Lung (tissue), 12 donors: Measurements from ENCODE around the gene PRLR. TPM values are rescaled to one million over a fixed set of nuclear protein-coding genes. Genes with fewer than 3 reads are reported as not detected.
A peak's percentile ranks its signal among the peaks of the same experiment; 100 is the strongest.

Experiments
- ATAC-seq: fragments of 200-7000 bp; cut with Tn5 transposase; one replicate; pipeline ENCODE4 v1.9.1; 2020; ENCODE audit warnings: moderate number of reproducible peaks; ENCODE audit not compliant: insufficient read depth, low FRiP score
- DNase-seq, 3 donors: peaks; one replicate each; pipeline ENCODE4 v3.0.0-alpha.2; 2013 to 2017
- H3K27ac ChIP-seq, 2 donors: one replicate each; pipeline ENCODE4 v1.5.1; 2013; ENCODE audit warnings: mild to moderate bottlenecking in 2 of 2, moderate library complexity in 2 of 2, control low read depth in 1 of 2, inconsistent platforms in 1 of 2, low read depth in 1 of 2, low read length in 1 of 2
- H3K27me3 ChIP-seq, 3 donors: one replicate each; pipeline ENCODE4 v1.5.1; 2013; ENCODE audit warnings: low read length in 2 of 3; ENCODE audit not compliant: control insufficient read depth in 3 of 3, insufficient read depth in 3 of 3
- H3K36me3 ChIP-seq, 4 donors: one replicate each; pipeline ENCODE4 v1.5.1; 2013; ENCODE audit warnings: low read length in 4 of 4, mild to moderate bottlenecking in 1 of 4, moderate library complexity in 1 of 4; ENCODE audit not compliant: control insufficient read depth in 4 of 4, insufficient read depth in 4 of 4
- H3K4me1 ChIP-seq, 5 donors: one replicate each; pipeline ENCODE4 v1.5.1; 2013; ENCODE audit warnings: low read length in 5 of 5, mild to moderate bottlenecking in 2 of 5, moderate library complexity in 1 of 5; ENCODE audit not compliant: control insufficient read depth in 5 of 5, insufficient read depth in 5 of 5
- H3K4me3 ChIP-seq: one replicate; pipeline ENCODE4 v1.5.1; 2013; ENCODE audit warnings: mild to moderate bottlenecking, control low read depth, moderate library complexity
- H3K9ac ChIP-seq, 2 donors: one replicate each; pipeline ENCODE4 v1.5.1; 2013; ENCODE audit warnings: low read length in 2 of 2, control low read depth in 1 of 2; ENCODE audit not compliant: insufficient read depth in 1 of 2
- H3K9me3 ChIP-seq, 4 donors: one replicate each; pipeline ENCODE4 v1.5.1; 2013; ENCODE audit warnings: low read length in 3 of 4, mild to moderate bottlenecking in 1 of 4, moderate library complexity in 1 of 4; ENCODE audit not compliant: control insufficient read depth in 4 of 4, insufficient read depth in 3 of 4
- CTCF ChIP-seq: IDR thresholded peaks from 2 replicates; pipeline ENCODE4 v1.5.1; 2012; ENCODE audit warnings: mild to moderate bottlenecking; ENCODE audit errors: control extremely low read depth, extremely low read depth
- WGBS, 2 donors: extraction: QIAGEN DNeasy Blood & Tissue Kit; methylation state at CpG; one replicate each; pipeline ENCODE4 v1.1.7; 2013; 5-methylcytosine and 5-hydroxymethylcytosine counted together
- polyA plus RNA-seq, 2 donors: library from polyadenylated mRNA; stranded (reverse); fragments of 200-250 nt; gene quantifications; one replicate each; pipeline ENCODE4 v1.2.1, GENCODE V29; 2013
- total RNA-seq, 2 donors: library from RNA; depleted of rRNA in 1 of 2; stranded (reverse); fragments of >200 nt in 1 of 2; gene quantifications; one replicate each; pipeline ENCODE4 v1.2.1, GENCODE V29; 2014 to 2021
- donor health status: control.
- donor health status: control.
- donor health status: Bipolar disorder and iron deficiency.
- donor health status: healthy.
- donor health status: DM: yes; HTN: yes; CAD: no.

The PRLR gene
- total and polyA plus RNA-seq, 4 donors, result 0.02 to 3.4 (median 0.76) TPM

GRCh38 chr5:35012796-35013195 lies 217.5 kb downstream of the PRLR start:
- Histone ChIP-seq H3K36me3 (no peaks in the 10 kb centered on the region), H3K4me1 (no peaks in the 10 kb centered on the region), H3K4me3 (no peak overlapping the region), H3K27ac (no peak overlapping the region), H3K9me3 (no peaks in the 10 kb centered on the region), H3K27me3 (no peaks in the 10 kb centered on the region), H3K9ac (no peak overlapping the region)
- ATAC-seq (no peak), DNase-seq (no peak)
- 73 to 83% methylated on average over 5 of the region's 5 CpGs for whole genome bisulfite sequencing, 2 donors
- no peak for TF ChIP-seq CTCF

- Histone ChIP-seq H3K9ac (no peak overlapping the region), H3K27me3 (no peaks in the 10 kb centered on the region), H3K4me1 (no peaks in the 10 kb centered on the region), H3K9me3 (no peaks in the 10 kb centered on the region), H3K27ac (no peak overlapping the region), H3K4me3 (no peak overlapping the region), H3K36me3 (no peaks in the 10 kb centered on the region)
- WGBS, 2 donors, result 79 to 86% methylated on average over 3 of the region's 3 CpGs
- ATAC-seq (no peak), DNase-seq (no peak)
- TF ChIP-seq CTCF, result no peak
Measured at GRCh38 chr5:35012365-35012764, 217.9 kb downstream of the PRLR start.

- H3K9ac ChIP-seq, result no peak overlapping the region
- DNase-seq (peak in 1 of 3 donors; percentile 16), ATAC-seq (no peak)
- no peak for TF ChIP-seq CTCF
- no peaks in the 10 kb centered on the region for H3K4me1 ChIP-seq
- no peak overlapping the region for H3K27ac ChIP-seq
- no peaks in the 10 kb centered on the region for H3K9me3 ChIP-seq
- no peak overlapping the region for H3K4me3 ChIP-seq
- no peaks in the 10 kb centered on the region for H3K36me3 ChIP-seq
- H3K27me3 ChIP-seq, result no peaks in the 10 kb centered on the region
Measured at GRCh38 chr5:35010676-35011075, 219.6 kb downstream of the PRLR start.

- H3K9ac ChIP-seq, result no peak overlapping the region
- ATAC-seq (no peak), DNase-seq (peak in 2 of 3 donors; percentile 11 to 36)
- 88 to 93% methylated on average over 3 of the region's 3 CpGs for WGBS, 2 donors
- H3K27ac ChIP-seq, result no peak overlapping the region
- no peaks in the 10 kb centered on the region for H3K36me3 ChIP-seq
- no peak overlapping the region for H3K4me3 ChIP-seq
- no peaks in the 10 kb centered on the region for H3K4me1 ChIP-seq
- peaks cover 0 to 2% (median 0%) of the 10 kb centered on the region in 3 donors for H3K27me3 ChIP-seq
- H3K9me3 ChIP-seq, result no peaks in the 10 kb centered on the region
- TF ChIP-seq CTCF, result no peak
Measured at GRCh38 chr5:35009657-35010056, 220.6 kb downstream of the PRLR start.
